DOHH2 (cell line): Measurements from ENCODE around the gene ACAD9.

Experiments used
- H3F3A ChIP-seq: fragments of 200-600 bp; sonication (generic), shearing (Covaris generic); 2 replicates; pipeline ENCODE4 v1.6.0; 2016; ENCODE audit warnings: antibody characterized with exemption, mild to moderate bottlenecking; ENCODE audit not compliant: control insufficient read depth, insufficient read depth
- H3K27ac ChIP-seq: fragments of 200-600 bp; sonication (generic); 2 replicates; pipeline ENCODE4 v1.5.1; 2014; ENCODE audit warnings: low read depth, mild to moderate bottlenecking, low read length, moderate library complexity
- H3K27me3 ChIP-seq: fragments of 200-600 bp; sonication (generic); 2 replicates; pipeline ENCODE4 v1.6.1; 2014; ENCODE audit warnings: mild to moderate bottlenecking, low read length, mixed read lengths; ENCODE audit not compliant: control insufficient read depth
- H3K36me3 ChIP-seq: fragments of 200-600 bp; sonication (generic); 2 replicates; pipeline ENCODE4 v1.6.1; 2014; ENCODE audit warnings: mild to moderate bottlenecking, low read length, moderate library complexity, mixed read lengths; ENCODE audit not compliant: control insufficient read depth
- H3K4me1 ChIP-seq: fragments of 200-600 bp; sonication (generic); 2 replicates; pipeline ENCODE4 v1.6.1; 2014; ENCODE audit warnings: mild to moderate bottlenecking, low read length, mixed read lengths; ENCODE audit not compliant: control insufficient read depth
- H3K4me2 ChIP-seq: fragments of 200-600 bp; sonication (generic); 2 replicates; pipeline ENCODE4 v1.6.0; 2014; ENCODE audit warnings: mild to moderate bottlenecking, low read length, moderate library complexity
- H3K4me3 ChIP-seq: fragments of 200-600 bp; sonication (generic); 2 replicates; pipeline ENCODE4 v1.5.1; 2014; ENCODE audit warnings: mild to moderate bottlenecking, low read length, mixed read lengths
- H3K79me2 ChIP-seq: fragments of 200-600 bp; sonication (generic); 2 replicates; pipeline ENCODE4 v1.6.1; 2014; ENCODE audit warnings: mild to moderate bottlenecking, low read length, mixed read lengths; ENCODE audit not compliant: control insufficient read depth
- H3K9me2 ChIP-seq: fragments of 200-600 bp; sonication (generic); replicated peaks from 2 replicates; pipeline ENCODE4 v1.6.1; 2014; ENCODE audit warnings: mild to moderate bottlenecking, low read length, mixed read lengths; ENCODE audit not compliant: control insufficient read depth
- H3K9me3 ChIP-seq: fragments of 200-600 bp; sonication (generic); 2 replicates; pipeline ENCODE4 v1.6.1; 2014; ENCODE audit warnings: antibody characterized with exemption, low read length, mixed read lengths; ENCODE audit not compliant: control insufficient read depth, insufficient read depth
- H4K20me1 ChIP-seq: fragments of 200-600 bp; sonication (generic); 2 replicates; pipeline ENCODE4 v1.6.0; 2014; ENCODE audit warnings: low read depth, mild to moderate bottlenecking, antibody characterized with exemption, low read length, moderate library complexity; ENCODE audit not compliant: control insufficient read depth, insufficient read depth
- CTCF ChIP-seq: fragments of 200-600 bp; sonication (generic); IDR thresholded peaks from one replicate; pipeline ENCODE4 v1.5.1; 2014; ENCODE audit warnings: antibody characterized with exemption, mild to moderate bottlenecking, low read depth, low read length; ENCODE audit not compliant: poor library complexity, severe bottlenecking
- EZH2phosphoT487 ChIP-seq: fragments of 200-600 bp; sonication (generic); IDR thresholded peaks from 2 replicates; pipeline ENCODE4 v1.6.1; 2017; ENCODE audit warnings: borderline replicate concordance, mild to moderate bottlenecking, antibody characterized with exemption, low read length, moderate library complexity, mixed read lengths

Gene ACAD9

GRCh38 chr3:128872744-128873143, 6.7 kb upstream of the ACAD9 start:
- H3K4me1 ChIP-seq = peaks cover 5% of the 10 kb centered on the region
- H4K20me1 ChIP-seq = no peaks in the 10 kb centered on the region
- peaks cover 6% of the 10 kb centered on the region for H3K36me3 ChIP-seq
- H3K27me3 ChIP-seq = no peaks in the 10 kb centered on the region
- H3K79me2 ChIP-seq = peaks cover 5% of the 10 kb centered on the region
- H3F3A ChIP-seq = peaks cover 7% of the 10 kb centered on the region; the same call in 1 of the 2 replicates
- TF ChIP-seq EZH2phosphoT487 = no peak
- TF ChIP-seq CTCF = no peak
- H3K4me3 ChIP-seq = no peak overlapping the region
- H3K9me3 ChIP-seq = no peaks in the 10 kb centered on the region
- H3K4me2 ChIP-seq = no peak overlapping the region
- no peak overlapping the region for H3K27ac ChIP-seq
- no peaks in the 10 kb centered on the region for H3K9me2 ChIP-seq

GRCh38 chr3:128873244-128874022, 6.0 kb upstream of the ACAD9 start:
- Histone ChIP-seq H4K20me1 (no peaks in the 10 kb centered on the region), H3K27ac (no peak overlapping the region), H3F3A (peaks cover 7% of the 10 kb centered on the region; the same call in 1 of the 2 replicates), H3K27me3 (no peaks in the 10 kb centered on the region), H3K9me2 (no peaks in the 10 kb centered on the region), H3K4me3 (no peak overlapping the region), H3K79me2 (peaks cover 11% of the 10 kb centered on the region), H3K36me3 (peaks cover 9% of the 10 kb centered on the region), H3K4me2 (no peak overlapping the region), H3K9me3 (no peaks in the 10 kb centered on the region), H3K4me1 (peaks cover 12% of the 10 kb centered on the region)
- no peak for TF ChIP-seq EZH2phosphoT487
- no peak for TF ChIP-seq CTCF

- no peaks in the 10 kb centered on the region for H4K20me1 ChIP-seq
Measured at GRCh38 chr3:128874481-128875180, 4.8 kb upstream of the ACAD9 start.

More at GRCh38 chr3:128874481-128875180, 4.8 kb upstream of the ACAD9 start:
- Histone ChIP-seq H3K27ac (no peak overlapping the region), H3K9me2 (no peaks in the 10 kb centered on the region), H3F3A (peaks cover 7% of the 10 kb centered on the region; the same call in 1 of the 2 replicates), H3K4me2 (no peak overlapping the region), H3K36me3 (peaks cover 14% of the 10 kb centered on the region), H3K9me3 (no peaks in the 10 kb centered on the region), H3K27me3 (no peaks in the 10 kb centered on the region), H3K4me1 (peaks cover 12% of the 10 kb centered on the region), H3K79me2 (peaks cover 22% of the 10 kb centered on the region), H3K4me3 (no peak overlapping the region)
- TF ChIP-seq CTCF (no peak), EZH2phosphoT487 (no peak)
